Stimulated activated CD8-positive, alpha-beta memory T cell treated with anti-CD3 and anti-CD28 coated beads, Interleukin-4, amount 100 ng/mL, for 48 hours (primary cell): ENCODE measurements around the gene RRP1B.
"Not testable (repeated sequence)": the region's sequence is repeated elsewhere in the genome, so short reads cannot be mapped to it uniquely, and the experiment has no call there.

Experiments used
- DNase-seq: peaks from one replicate; pipeline ENCODE4 v3.0.0-alpha.2; 2020

RRP1B gene

GRCh38 chr21:43643193-43643592, 16.2 kb upstream of the RRP1B start:
- DNase-seq = no peak

- no peak for DNase-seq
Observed at GRCh38 chr21:43644071-43644470, 15.3 kb upstream of the RRP1B start.

- no peak for DNase-seq
Observed at GRCh38 chr21:43644609-43645008, 14.8 kb upstream of the RRP1B start.

- no peak for DNase-seq
Observed at GRCh38 chr21:43645136-43645891, 14.0 kb upstream of the RRP1B start.

- DNase-seq = no peak
Observed at GRCh38 chr21:43645976-43646375, 13.4 kb upstream of the RRP1B start.

GRCh38 chr21:43646550-43647260, 12.7 kb upstream of the RRP1B start:
- peak; percentile 90 for DNase-seq

GRCh38 chr21:43648171-43648570, 11.2 kb upstream of the RRP1B start:
- DNase-seq = no peak

- not testable (repeated sequence) for DNase-seq
Observed at GRCh38 chr21:43651926-43652325, 7.4 kb upstream of the RRP1B start.

- DNase-seq = no peak
Observed at GRCh38 chr21:43652616-43653015, 6.7 kb upstream of the RRP1B start.

GRCh38 chr21:43653626-43654025, 5.7 kb upstream of the RRP1B start:
- DNase-seq = no peak

GRCh38 chr21:43654806-43655489, 4.4 kb upstream of the RRP1B start:
- no peak for DNase-seq

GRCh38 chr21:43657355-43658087, 1.8 kb upstream of the RRP1B start:
- no peak for DNase-seq

- no peak for DNase-seq
Observed at GRCh38 chr21:43658088-43658741, 1.1 kb upstream of the RRP1B start.

- DNase-seq = no peak
Observed at GRCh38 chr21:43658769-43659135, 608 bp upstream of the RRP1B start.

- no peak for DNase-seq
Observed at GRCh38 chr21:43662286-43662685, 2.9 kb downstream of the RRP1B start.

GRCh38 chr21:43663033-43663432, 3.7 kb downstream of the RRP1B start:
- no peak for DNase-seq

GRCh38 chr21:43664358-43664757, 5.0 kb downstream of the RRP1B start:
- DNase-seq = no peak

GRCh38 chr21:43665879-43666278, 6.5 kb downstream of the RRP1B start:
- DNase-seq = no peak

GRCh38 chr21:43667191-43667904, 8.0 kb downstream of the RRP1B start:
- no peak for DNase-seq

GRCh38 chr21:43669828-43670605, 10.7 kb downstream of the RRP1B start:
- no peak for DNase-seq

GRCh38 chr21:43675871-43676270, 16.5 kb downstream of the RRP1B start:
- DNase-seq = no peak
